Activated naive CD4-positive, alpha-beta T cell treated with anti-CD3 and anti-CD28 coated beads, Interleukin-2, amount 10 ng/mL, durations not matched to agents 7 days and 5 days (primary cell): ENCODE data around the gene NKIRAS2.

Experiments
- CTCF ChIA-PET: fragments of 350-600 bp; sonication (Branson Sonifier 250); formaldehyde crosslinking; loops from one replicate; lab custom pipeline; 2021; ENCODE audit warnings: antibody characterized with exemption; lab: Charles Lee
- DNase-seq: peaks from one replicate; pipeline ENCODE4 v3.0.0-alpha.2; 2020
- H3K27ac Mint-ChIP-seq: one replicate; pipeline ENCODE4 v1.8.0; 2021; ENCODE audit warnings: mild to moderate bottlenecking, moderate library complexity, mixed read lengths
- H3K27me3 Mint-ChIP-seq: one replicate; pipeline ENCODE4 v1.8.0; 2021; ENCODE audit warnings: mild to moderate bottlenecking, mixed read lengths
- H3K36me3 Mint-ChIP-seq: one replicate; pipeline ENCODE4 v1.8.0; 2021; ENCODE audit warnings: mixed read lengths
- H3K4me1 Mint-ChIP-seq: one replicate; pipeline ENCODE4 v1.8.0; 2021; ENCODE audit warnings: mixed read lengths
- H3K4me3 Mint-ChIP-seq: one replicate; pipeline ENCODE4 v1.8.0; 2021; ENCODE audit warnings: mild to moderate bottlenecking, moderate library complexity, mixed read lengths
- H3K9me3 Mint-ChIP-seq: one replicate; pipeline ENCODE4 v1.8.0; 2021; ENCODE audit warnings: mixed read lengths

NKIRAS2 gene

DNA sequence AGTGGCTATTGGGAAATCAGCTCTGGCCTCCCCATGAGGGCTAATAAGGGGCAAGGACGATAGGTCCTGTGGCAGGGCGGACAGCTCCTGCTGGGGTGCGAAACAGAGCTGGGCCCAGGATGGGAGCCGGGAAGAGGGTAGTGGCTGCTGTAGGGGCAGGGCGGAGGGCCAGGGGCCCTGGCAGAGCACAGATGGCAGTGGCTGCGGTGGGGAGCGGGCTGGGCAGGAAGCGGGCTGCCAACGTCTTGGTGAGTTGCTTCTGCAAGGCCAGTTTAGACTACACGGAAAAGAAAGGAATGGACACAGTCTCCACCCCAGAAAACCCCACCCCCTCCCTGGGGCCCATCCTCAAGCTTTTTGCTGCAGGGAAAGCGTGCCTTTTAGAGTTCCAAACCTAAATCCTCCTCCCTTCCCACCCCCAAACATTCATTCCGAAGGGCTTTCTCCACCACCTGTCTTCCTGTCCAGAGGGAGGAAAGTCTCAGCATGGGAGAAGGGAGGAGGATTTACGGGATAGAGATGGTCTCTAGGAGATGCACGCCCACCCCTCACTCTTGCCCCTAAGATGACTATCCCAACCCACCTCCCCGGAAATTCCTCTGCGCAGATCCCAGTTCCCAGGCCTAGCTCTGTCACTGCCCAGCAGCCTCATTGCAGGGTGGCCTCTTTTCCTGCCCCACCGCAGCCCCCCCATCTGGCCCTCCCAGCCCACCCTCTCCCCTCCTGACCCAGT is 7.1 kb downstream of the NKIRAS2 start:
- Mint-ChIP-seq H3K4me3 (no peak overlapping the region), H3K9me3 (no peaks in the 10 kb centered on the region), H3K36me3 (peaks cover 7% of the 10 kb centered on the region), H3K27ac (no peak overlapping the region), H3K27me3 (peaks cover 11% of the 10 kb centered on the region), H3K4me1 (peaks cover 11% of the 10 kb centered on the region)
- CTCF ChIA-PET = interaction anchor here (0.6 to 14.4 kb wide), 10 partner anchors 14 to 88 kb away, joined by 3 to 222 read pairs (median 4); partner anchors contain the start of genes DHX58 and KAT2A
- DNase-seq = no peak

- Mint-ChIP-seq H3K27me3 (peaks cover 11% of the 10 kb centered on the region), H3K36me3 (peaks cover 3% of the 10 kb centered on the region), H3K9me3 (no peaks in the 10 kb centered on the region), H3K4me1 (peaks cover 6% of the 10 kb centered on the region), H3K27ac (no peak overlapping the region), H3K4me3 (no peak overlapping the region)
- no peak for DNase-seq
- CTCF ChIA-PET = interaction anchor here (0.6 to 14.4 kb wide), 4 partner anchors 15 to 88 kb away, joined by 3 to 222 read pairs (median 4); partner anchors contain the start of genes DHX58 and KAT2A
Observed at GRCh38 chr17:42027590-42027889, 7.7 kb downstream of the NKIRAS2 start.

- no peak for DNase-seq
- Mint-ChIP-seq H3K36me3 (peaks cover 3% of the 10 kb centered on the region), H3K4me3 (no peak overlapping the region), H3K9me3 (no peaks in the 10 kb centered on the region), H3K27ac (no peak overlapping the region), H3K27me3 (peaks cover 11% of the 10 kb centered on the region), H3K4me1 (peaks cover 6% of the 10 kb centered on the region)
- CTCF ChIA-PET = interaction anchor here (0.6 to 14.4 kb wide), 4 partner anchors 13 to 87 kb away, joined by 3 to 222 read pairs (median 4); partner anchors contain the start of genes DHX58 and KAT2A
Observed at GRCh38 chr17:42027961-42028790, 8.3 kb downstream of the NKIRAS2 start.

GRCh38 chr17:42028791-42029127 is 8.9 kb downstream of the NKIRAS2 start:
- H3K4me3 Mint-ChIP-seq = no peak overlapping the region
- peaks cover 13% of the 10 kb centered on the region for H3K27me3 Mint-ChIP-seq
- no peak for DNase-seq
- H3K27ac Mint-ChIP-seq = no peak overlapping the region
- H3K36me3 Mint-ChIP-seq = peaks cover 3% of the 10 kb centered on the region
- CTCF ChIA-PET = interaction anchor here (1.2 to 14.4 kb wide), 2 partner anchors 12 to 87 kb away, joined by 4 to 222 read pairs; partner anchors contain the start of genes DHX58 and KAT2A
- no peaks in the 10 kb centered on the region for H3K9me3 Mint-ChIP-seq
- peaks cover 9% of the 10 kb centered on the region for H3K4me1 Mint-ChIP-seq

- no peak overlapping the region for H3K4me3 Mint-ChIP-seq
Observed at GRCh38 chr17:42031584-42031983, 11.7 kb downstream of the NKIRAS2 start.

GRCh38 chr17:42034059-42034458 is 14.2 kb downstream of the NKIRAS2 start:
- Mint-ChIP-seq H3K27ac (no peak overlapping the region), H3K4me3 (no peak overlapping the region), H3K4me1 (peaks cover 10% of the 10 kb centered on the region), H3K36me3 (no peaks in the 10 kb centered on the region), H3K9me3 (no peaks in the 10 kb centered on the region), H3K27me3 (peaks cover 38% of the 10 kb centered on the region)
- peak; percentile 28 for DNase-seq
- CTCF ChIA-PET = interaction anchor here (0.8 to 1.4 kb wide), 5 partner anchors 11 to 84 kb away, joined by 3 to 4 read pairs (median 3); no protein-coding TSS in a partner anchor

More at GRCh38 chr17:42031584-42031983, 11.7 kb downstream of the NKIRAS2 start:
- CTCF ChIA-PET = interaction anchor here (1.4 to 1.9 kb wide), 2 partner anchors 8 to 14 kb away, joined by 3 to 6 read pairs; no protein-coding TSS in a partner anchor
- no peak for DNase-seq
- Mint-ChIP-seq H3K36me3 (no peaks in the 10 kb centered on the region), H3K27me3 (peaks cover 25% of the 10 kb centered on the region), H3K9me3 (no peaks in the 10 kb centered on the region), H3K27ac (no peak overlapping the region), H3K4me1 (peaks cover 10% of the 10 kb centered on the region)

DNA sequence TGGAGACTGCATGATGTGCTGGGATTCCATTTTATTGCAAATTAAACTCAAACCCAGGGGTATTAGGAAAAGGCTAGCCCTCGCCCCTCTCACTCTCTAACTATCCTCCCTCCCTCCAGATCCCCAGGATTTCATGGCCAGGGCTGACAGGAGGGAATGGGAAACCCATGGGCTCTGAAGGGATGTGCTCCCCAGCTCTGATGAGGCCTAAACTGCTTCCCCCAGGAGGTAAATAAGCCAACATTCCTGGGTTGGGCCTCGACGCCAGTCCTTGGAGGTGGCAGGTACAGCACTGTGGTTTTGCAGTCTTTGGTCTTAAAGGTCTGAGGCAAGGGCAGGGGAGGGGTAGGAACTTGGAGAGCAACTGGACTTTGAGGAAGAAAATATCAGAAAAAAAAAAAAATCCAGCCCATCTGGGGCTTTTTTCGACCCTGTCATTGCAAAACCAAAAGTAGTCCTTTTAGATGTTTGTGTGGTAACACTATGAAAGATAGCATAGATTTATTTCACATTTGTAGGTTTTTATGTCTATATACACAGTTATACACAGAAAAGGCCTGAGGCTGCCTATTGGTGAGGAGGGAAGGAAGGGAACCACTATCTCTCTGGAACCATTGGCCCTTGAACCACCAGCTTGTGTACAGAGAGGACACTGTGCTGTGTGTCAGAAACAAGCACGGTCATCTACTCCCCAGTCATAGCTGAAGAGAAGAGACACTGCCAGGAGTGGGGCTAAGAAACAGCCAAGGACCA is 18.5 kb downstream of the NKIRAS2 start:
- Mint-ChIP-seq H3K27ac (no peak overlapping the region), H3K27me3 (peaks cover 68% of the 10 kb centered on the region), H3K9me3 (no peaks in the 10 kb centered on the region), H3K4me1 (peaks cover 10% of the 10 kb centered on the region), H3K4me3 (no peak overlapping the region), H3K36me3 (no peaks in the 10 kb centered on the region)
- DNase-seq = no peak
- CTCF ChIA-PET = interaction anchor here (0.6 to 1.8 kb wide), 4 partner anchors 8 to 301 kb away, joined by 3 to 6 read pairs (median 4); no protein-coding TSS in a partner anchor

DNA sequence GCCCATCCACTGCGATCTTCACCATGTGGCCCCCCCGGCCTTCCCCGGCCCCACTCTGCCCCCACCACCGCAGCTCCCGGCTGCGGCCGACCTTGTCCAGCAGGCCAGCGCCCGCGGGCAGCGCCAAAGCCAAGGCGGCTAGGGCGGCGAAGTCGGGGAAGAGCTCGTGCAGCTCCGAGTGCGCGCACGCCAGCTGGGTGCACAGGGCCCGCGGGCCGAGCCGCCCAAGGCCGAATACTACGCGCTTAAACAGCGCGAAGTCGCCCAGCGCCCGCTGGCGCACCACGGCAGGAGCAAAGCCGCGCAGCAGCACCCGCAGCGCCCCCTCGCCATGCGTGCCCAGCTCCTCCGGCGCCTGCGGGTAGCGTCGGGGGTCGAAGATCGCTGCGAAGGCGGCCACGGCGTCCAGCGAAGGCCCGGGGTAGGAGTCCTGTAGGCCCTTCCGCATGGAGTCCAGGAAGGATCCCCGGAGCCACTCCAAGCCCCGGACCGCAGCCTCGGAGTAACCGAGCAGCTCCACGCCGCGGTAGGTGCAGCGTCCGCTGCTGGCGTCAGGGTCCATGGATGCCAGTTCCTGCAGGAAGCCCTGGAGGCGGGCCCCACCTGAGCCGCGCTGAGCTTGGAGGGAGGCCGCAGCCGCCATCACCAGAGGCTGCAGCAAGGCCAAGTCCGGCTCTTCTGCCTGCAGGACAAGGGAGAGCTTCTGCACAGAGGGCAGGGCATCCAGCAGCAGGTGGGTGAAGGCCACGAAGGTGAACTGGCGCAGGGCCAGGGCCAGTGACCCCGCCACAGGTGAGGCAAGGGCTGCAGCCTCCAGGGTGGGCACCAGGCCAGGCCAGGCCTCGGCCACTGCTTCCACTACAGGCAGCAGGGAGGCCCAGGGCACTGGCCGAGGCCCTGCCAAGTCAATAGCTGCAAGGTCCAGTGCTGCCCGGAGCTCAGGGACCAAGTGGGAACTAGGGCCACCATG is 20.2 kb downstream of the NKIRAS2 start:
- DNase-seq = no peak
- no peaks in the 10 kb centered on the region for H3K4me1 Mint-ChIP-seq
- H3K4me3 Mint-ChIP-seq = no peak overlapping the region
- H3K27me3 Mint-ChIP-seq = peaks cover 57% of the 10 kb centered on the region
- no peak overlapping the region for H3K27ac Mint-ChIP-seq
- H3K9me3 Mint-ChIP-seq = no peaks in the 10 kb centered on the region
- no peaks in the 10 kb centered on the region for H3K36me3 Mint-ChIP-seq
- CTCF ChIA-PET = interaction anchor here (0.5 to 1.9 kb wide), 7 partner anchors 9 to 78 kb away, joined by 3 to 9 read pairs (median 4); no protein-coding TSS in a partner anchor

DNA sequence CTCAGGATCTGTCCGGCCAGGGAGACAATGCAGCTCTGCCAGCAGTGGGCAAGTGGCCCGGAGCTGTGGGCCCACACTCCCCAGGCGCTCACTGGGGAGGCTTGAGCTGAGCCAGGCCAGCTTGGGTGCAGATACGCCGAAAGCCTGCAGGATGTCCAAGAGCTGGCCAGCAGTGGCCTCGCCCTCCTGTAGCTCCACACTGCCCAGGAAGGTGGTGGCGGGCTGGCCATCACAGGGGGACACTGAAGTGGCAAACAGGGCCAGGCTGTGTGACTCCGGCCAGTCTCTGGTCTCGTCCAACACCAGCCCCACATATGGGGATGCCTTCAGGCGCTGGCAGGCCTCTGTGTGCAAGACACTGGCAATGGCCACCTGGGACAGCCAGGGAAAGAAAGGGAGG is 20.9 kb downstream of the NKIRAS2 start:
- Mint-ChIP-seq H3K4me3 (no peak overlapping the region), H3K36me3 (no peaks in the 10 kb centered on the region), H3K9me3 (no peaks in the 10 kb centered on the region), H3K27me3 (peaks cover 57% of the 10 kb centered on the region), H3K27ac (no peak overlapping the region), H3K4me1 (no peaks in the 10 kb centered on the region)
- CTCF ChIA-PET = interaction anchor here (0.9 to 1.9 kb wide), 5 partner anchors 12 to 78 kb away, joined by 4 to 9 read pairs (median 4); no protein-coding TSS in a partner anchor
- no peak for DNase-seq

- Mint-ChIP-seq H3K9me3 (no peaks in the 10 kb centered on the region), H3K27me3 (peaks cover 54% of the 10 kb centered on the region), H3K36me3 (no peaks in the 10 kb centered on the region), H3K4me1 (no peaks in the 10 kb centered on the region), H3K27ac (no peak overlapping the region), H3K4me3 (no peak overlapping the region)
- no peak for DNase-seq
- CTCF ChIA-PET = interaction anchor here (1.3 to 1.9 kb wide), 3 partner anchors 13 to 24 kb away, joined by 4 to 9 read pairs (median 4); no protein-coding TSS in a partner anchor
Observed at GRCh38 chr17:42041619-42042018, 21.7 kb downstream of the NKIRAS2 start.

GRCh38 chr17:42042598-42043319 is 22.9 kb downstream of the NKIRAS2 start:
- no peak for DNase-seq
- CTCF ChIA-PET = no interaction called here
- no peak overlapping the region for H3K27ac Mint-ChIP-seq
- no peaks in the 10 kb centered on the region for H3K4me1 Mint-ChIP-seq
- peaks cover 53% of the 10 kb centered on the region for H3K27me3 Mint-ChIP-seq
- H3K4me3 Mint-ChIP-seq = no peak overlapping the region
- H3K9me3 Mint-ChIP-seq = no peaks in the 10 kb centered on the region
- no peaks in the 10 kb centered on the region for H3K36me3 Mint-ChIP-seq

- CTCF ChIA-PET = interaction anchor here (1.3 kb wide), 1 partner anchor 19 kb away, joined by 4 read pairs; no protein-coding TSS in a partner anchor
- no peak for DNase-seq
- H3K4me3 Mint-ChIP-seq = no peak overlapping the region
- peaks cover 51% of the 10 kb centered on the region for H3K27me3 Mint-ChIP-seq
- H3K9me3 Mint-ChIP-seq = no peaks in the 10 kb centered on the region
- peaks cover 6% of the 10 kb centered on the region for H3K4me1 Mint-ChIP-seq
- no peaks in the 10 kb centered on the region for H3K36me3 Mint-ChIP-seq
- H3K27ac Mint-ChIP-seq = no peak overlapping the region
Observed at GRCh38 chr17:42045719-42046118, 25.8 kb downstream of the NKIRAS2 start.
